Activated B cell treated with CpG ODN at 0.5 μM for 24 hours (primary cell): Measurements from ENCODE around the gene ZHX3. TPM values are rescaled to one million over a fixed set of nuclear protein-coding genes. Genes with fewer than 3 reads are reported as not detected.

Experiments
- ATAC-seq: fragments of 200-7000 bp; cut with Tn5 transposase; one replicate; pipeline ENCODE4 v1.10.0; 2021; ENCODE audit warnings: low read depth, mild to moderate bottlenecking, moderate library complexity
- CTCF ChIA-PET: fragments of 350-600 bp; sonication (Branson Sonifier 250); formaldehyde crosslinking; loops from one replicate; lab custom pipeline; 2021; ENCODE audit warnings: antibody characterized with exemption; lab: Charles Lee
- POLR2A ChIA-PET: fragments of 350-600 bp; sonication (Branson Sonifier 250); formaldehyde crosslinking; loops from one replicate; lab custom pipeline; 2021; ENCODE audit warnings: antibody characterized with exemption; lab: Charles Lee
- DNase-seq: peaks from one replicate; pipeline ENCODE4 v3.0.0; 2022
- H3K27ac Mint-ChIP-seq: one replicate; pipeline ENCODE4 v1.8.0; 2020; ENCODE audit warnings: mixed read lengths
- H3K27me3 Mint-ChIP-seq: one replicate; pipeline ENCODE4 v1.8.0; 2021; ENCODE audit warnings: mixed read lengths
- H3K36me3 Mint-ChIP-seq: one replicate; pipeline ENCODE4 v1.8.0; 2021; ENCODE audit warnings: low read depth, mixed read lengths
- H3K4me1 Mint-ChIP-seq: one replicate; pipeline ENCODE4 v1.8.0; 2021; ENCODE audit warnings: mixed read lengths
- H3K4me3 Mint-ChIP-seq: one replicate; pipeline ENCODE4 v1.8.0; 2020; ENCODE audit warnings: mild to moderate bottlenecking, mixed read lengths
- H3K9me3 Mint-ChIP-seq: one replicate; pipeline ENCODE4 v1.8.0; 2020; ENCODE audit warnings: mixed read lengths
- intact Hi-C: fragments of 100-400 bp; cut with micrococcal nuclease; formaldehyde crosslinking; loops from one replicate; pipeline ENCODE4 v1.15.1; 2024
- total RNA-seq: library from RNA; stranded (reverse); gene quantifications from 2 replicates; pipeline ENCODE4 v1.2.3, GENCODE V29; 2022
- TF ChIP-seq, protein P1 (sequence below): fragments of 200-600 bp; IDR thresholded peaks from one replicate; pipeline ENCODE4 v1.8.0; 2022; ENCODE audit warnings: antibody characterized with exemption, mild to moderate bottlenecking

Gene ZHX3
- total RNA-seq, 1 donor from 2014 or later: 21.2 TPM

DNA sequence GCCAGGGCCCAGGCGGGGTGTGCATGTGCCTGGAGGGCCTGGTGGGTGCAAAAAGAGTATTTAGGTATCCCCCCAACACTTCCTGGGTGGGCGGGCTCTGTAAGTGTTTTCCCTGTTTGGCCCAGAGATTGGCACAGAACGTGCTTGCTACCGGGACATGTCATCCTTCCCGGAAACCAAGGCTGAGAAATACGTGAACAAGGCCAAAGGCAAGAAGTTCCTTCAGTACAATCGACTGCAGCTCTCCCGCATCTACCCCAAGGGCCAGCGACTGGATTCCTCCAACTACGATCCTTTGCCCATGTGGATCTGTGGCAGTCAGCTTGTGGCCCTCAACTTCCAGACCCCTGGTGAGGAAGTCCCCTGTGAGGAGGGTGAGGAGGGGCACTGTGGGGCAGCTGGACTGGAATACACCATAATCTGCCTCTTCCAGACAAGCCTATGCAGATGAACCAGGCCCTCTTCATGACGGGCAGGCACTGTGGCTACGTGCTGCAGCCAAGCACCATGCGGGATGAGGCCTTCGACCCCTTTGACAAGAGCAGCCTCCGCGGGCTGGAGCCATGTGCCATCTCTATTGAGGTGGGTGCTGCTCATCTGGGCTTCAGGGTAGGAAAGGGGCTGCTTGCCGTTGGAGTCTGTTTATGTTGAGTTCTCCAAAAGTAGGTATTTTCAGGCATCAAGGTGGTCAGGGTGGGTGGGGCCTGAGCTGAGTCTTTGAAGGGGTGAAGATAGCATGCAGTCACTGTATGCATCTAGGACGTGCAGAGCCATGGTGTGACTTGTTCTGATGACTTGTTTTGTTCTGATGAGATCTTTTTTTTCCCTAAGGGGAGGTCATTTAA lies 145.0 kb downstream of the ZHX3 start:
- Mint-ChIP-seq H3K4me1 (peaks cover 4% of the 10 kb centered on the region), H3K27ac (no peak overlapping the region), H3K36me3 (peaks cover 68% of the 10 kb centered on the region), H3K27me3 (no peaks in the 10 kb centered on the region), H3K4me3 (no peak overlapping the region), H3K9me3 (no peaks in the 10 kb centered on the region)
- POLR2A ChIA-PET: interaction anchor here (0.6 to 1.0 kb wide), 3 partner anchors 15 to 168 kb away, joined by 3 to 5 read pairs (median 3); partner anchors contain the start of gene LPIN3
- CTCF ChIA-PET: interaction anchor here (0.6 to 9.7 kb wide), 29 partner anchors 8 to 239 kb away, joined by 3 to 161 read pairs (median 6); partner anchors contain the start of genes LPIN3 and PLCG1
- ATAC-seq: peak; percentile 9
- peak; percentile 12 for DNase-seq
- TF ChIP-seq, protein P1, sequence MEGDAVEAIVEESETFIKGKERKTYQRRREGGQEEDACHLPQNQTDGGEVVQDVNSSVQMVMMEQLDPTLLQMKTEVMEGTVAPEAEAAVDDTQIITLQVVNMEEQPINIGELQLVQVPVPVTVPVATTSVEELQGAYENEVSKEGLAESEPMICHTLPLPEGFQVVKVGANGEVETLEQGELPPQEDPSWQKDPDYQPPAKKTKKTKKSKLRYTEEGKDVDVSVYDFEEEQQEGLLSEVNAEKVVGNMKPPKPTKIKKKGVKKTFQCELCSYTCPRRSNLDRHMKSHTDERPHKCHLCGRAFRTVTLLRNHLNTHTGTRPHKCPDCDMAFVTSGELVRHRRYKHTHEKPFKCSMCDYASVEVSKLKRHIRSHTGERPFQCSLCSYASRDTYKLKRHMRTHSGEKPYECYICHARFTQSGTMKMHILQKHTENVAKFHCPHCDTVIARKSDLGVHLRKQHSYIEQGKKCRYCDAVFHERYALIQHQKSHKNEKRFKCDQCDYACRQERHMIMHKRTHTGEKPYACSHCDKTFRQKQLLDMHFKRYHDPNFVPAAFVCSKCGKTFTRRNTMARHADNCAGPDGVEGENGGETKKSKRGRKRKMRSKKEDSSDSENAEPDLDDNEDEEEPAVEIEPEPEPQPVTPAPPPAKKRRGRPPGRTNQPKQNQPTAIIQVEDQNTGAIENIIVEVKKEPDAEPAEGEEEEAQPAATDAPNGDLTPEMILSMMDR: no peak
- intact Hi-C loops: loop anchor here (1.0 to 5.0 kb wide), 6 partner anchors 37 to 239 kb away; partner anchors contain the start of gene LPIN3

- H3K27ac Mint-ChIP-seq: no peak overlapping the region
- peaks cover 10% of the 10 kb centered on the region for H3K4me1 Mint-ChIP-seq
These were observed 145.7 kb downstream of the ZHX3 start for GRCh38 chr20:41171736-41172295.

GRCh38 chr20:41170386-41171105 lies 147.0 kb downstream of the ZHX3 start:
- POLR2A ChIA-PET: no interaction called here
- intact Hi-C loops: loop anchor here (5.0 kb wide), 1 partner anchor 77 kb away; no protein-coding TSS in a partner anchor
- TF ChIP-seq, protein P1: no peak
- peaks cover 79% of the 10 kb centered on the region for H3K36me3 Mint-ChIP-seq
- no peak for DNase-seq
- no peaks in the 10 kb centered on the region for H3K9me3 Mint-ChIP-seq
- CTCF ChIA-PET: interaction anchor here (9.7 kb wide), 1 partner anchor 170 kb away, joined by 161 read pairs; the partner anchor contains the start of gene LPIN3
- H3K4me1 Mint-ChIP-seq: peaks cover 10% of the 10 kb centered on the region
- H3K4me3 Mint-ChIP-seq: no peak overlapping the region
- no peak overlapping the region for H3K27ac Mint-ChIP-seq
- no peaks in the 10 kb centered on the region for H3K27me3 Mint-ChIP-seq
- no peak for ATAC-seq

More at GRCh38 chr20:41171736-41172295, 145.7 kb downstream of the ZHX3 start:
- H3K9me3 Mint-ChIP-seq: no peaks in the 10 kb centered on the region
- ChIA-PET POLR2A (no interaction called here), CTCF (interaction anchor here (1.6 to 9.7 kb wide), 9 partner anchors 8 to 239 kb away, joined by 8 to 161 read pairs (median 14); partner anchors contain the start of genes LPIN3 and PLCG1)
- DNase-seq: no peak
- TF ChIP-seq, protein P1: no peak
- H3K36me3 Mint-ChIP-seq: peaks cover 74% of the 10 kb centered on the region
- intact Hi-C loops: loop anchor here (2.0 to 5.0 kb wide), 2 partner anchors 75 to 203 kb away; no protein-coding TSS in a partner anchor
- no peaks in the 10 kb centered on the region for H3K27me3 Mint-ChIP-seq
- no peak overlapping the region for H3K4me3 Mint-ChIP-seq
- ATAC-seq: no peak

GRCh38 chr20:41169791-41170351 lies 147.7 kb downstream of the ZHX3 start:
- Mint-ChIP-seq H3K9me3 (no peaks in the 10 kb centered on the region), H3K36me3 (peaks cover 84% of the 10 kb centered on the region), H3K27me3 (no peaks in the 10 kb centered on the region), H3K4me1 (peaks cover 10% of the 10 kb centered on the region), H3K4me3 (no peak overlapping the region), H3K27ac (no peak overlapping the region)
- TF ChIP-seq, protein P1: no peak
- ChIA-PET CTCF (interaction anchor here (1.4 to 9.7 kb wide), 2 partner anchors 35 to 171 kb away, joined by 5 to 161 read pairs; partner anchors contain the start of gene LPIN3), POLR2A (no interaction called here)
- intact Hi-C loops: loop anchor here (5.0 kb wide), 1 partner anchor 77 kb away; no protein-coding TSS in a partner anchor
- ATAC-seq (no peak), DNase-seq (no peak)
